Right cardiac atrium (tissue), 5 donors: ENCODE data around the gene DNAJC6. TPM values are rescaled to one million over a fixed set of nuclear protein-coding genes. Genes with fewer than 3 reads are reported as not detected.

Experiments used
- ATAC-seq, 2 donors: fragments of 200-7000 bp; cut with Tn5 transposase; one replicate each; pipeline versions ENCODE4 v1.8.0 to v1.9.1; 2020; ENCODE audit warnings: moderate library complexity in 2 of 2, mild to moderate bottlenecking in 1 of 2
- DNase-seq, 3 donors: peaks; one replicate each; pipeline ENCODE4 v3.0.0-alpha.2; 2020
- H3K27ac ChIP-seq: one replicate; pipeline ENCODE4 v1.5.1; 2013; ENCODE audit warnings: mild to moderate bottlenecking, low read length, control low read depth, moderate library complexity
- H3K27me3 ChIP-seq: one replicate; pipeline ENCODE4 v1.6.1; 2013; ENCODE audit not compliant: control insufficient read depth, insufficient read depth
- H3K4me1 ChIP-seq: one replicate; pipeline ENCODE4 v1.6.1; 2013; ENCODE audit warnings: low read length; ENCODE audit not compliant: control insufficient read depth, insufficient read depth
- H3K4me3 ChIP-seq: one replicate; pipeline ENCODE4 v1.5.1; 2013; ENCODE audit warnings: low read length, control low read depth
- H3K9me3 ChIP-seq: one replicate; pipeline ENCODE4 v1.6.1; 2013; ENCODE audit warnings: low read length; ENCODE audit not compliant: control insufficient read depth
- WGBS: extraction: QIAGEN DNeasy Blood & Tissue Kit; methylation state at CpG from one replicate; pipeline ENCODE4 v1.1.7; 2013; 5-methylcytosine and 5-hydroxymethylcytosine counted together
- intact Hi-C, 4 donors: fragments of 100-400 bp; cut with DNase I; formaldehyde crosslinking; loops; one replicate each; pipeline versions ENCODE4 v1.11.0 to v1.14.0; 2022 to 2023
- polyA plus RNA-seq: library from polyadenylated mRNA; stranded (reverse); fragments of 200-250 nt; gene quantifications from one replicate; pipeline ENCODE4 v1.2.3, GENCODE V29; 2013
- total RNA-seq, 4 donors: library from RNA; stranded (reverse); fragmentation: NEBNext Ultra II Directional; extraction: Animal tissue kit (Norgen Biotek cat#: 25700); gene quantifications; one replicate each; pipeline ENCODE4 v1.2.1, GENCODE V29; 2021
- donor health status: healthy with polysubstance abuse.
- donor health status: DM: no; HTN: yes; CAD: no.
- donor health status: DM: no; HTN: no; CAD: no.
- donor health status: DM: no; HTN: yes; CAD: no; lungs with severe emphysema.
- donor health status: DM: yes; HTN: yes; CAD: no.

DNAJC6 gene
- total and polyA plus RNA-seq, 5 donors = 6.1 to 26.8 (median 23.4) TPM

- DNase-seq (no peak), ATAC-seq (peak in 1 of 2 donors; percentile 22)
- intact Hi-C loops = loop anchor here in 2 of 4 donors (10.0 kb wide), 2 partner anchors 167 to 273 kb away; no protein-coding TSS in a partner anchor
- H3K27me3 ChIP-seq = no peaks in the 10 kb centered on the region
- peak overlapping the region; percentile 77 for H3K27ac ChIP-seq
- no peaks in the 10 kb centered on the region for H3K9me3 ChIP-seq
- H3K4me1 ChIP-seq = peaks cover 10% of the 10 kb centered on the region
- H3K4me3 ChIP-seq = peak overlapping the region; percentile 48
- 2% methylated on average over 13 of the region's 13 CpGs for WGBS
These were observed 112.1 kb downstream of the DNAJC6 start for GRCh38 chr1:65421351-65422025.

DNA sequence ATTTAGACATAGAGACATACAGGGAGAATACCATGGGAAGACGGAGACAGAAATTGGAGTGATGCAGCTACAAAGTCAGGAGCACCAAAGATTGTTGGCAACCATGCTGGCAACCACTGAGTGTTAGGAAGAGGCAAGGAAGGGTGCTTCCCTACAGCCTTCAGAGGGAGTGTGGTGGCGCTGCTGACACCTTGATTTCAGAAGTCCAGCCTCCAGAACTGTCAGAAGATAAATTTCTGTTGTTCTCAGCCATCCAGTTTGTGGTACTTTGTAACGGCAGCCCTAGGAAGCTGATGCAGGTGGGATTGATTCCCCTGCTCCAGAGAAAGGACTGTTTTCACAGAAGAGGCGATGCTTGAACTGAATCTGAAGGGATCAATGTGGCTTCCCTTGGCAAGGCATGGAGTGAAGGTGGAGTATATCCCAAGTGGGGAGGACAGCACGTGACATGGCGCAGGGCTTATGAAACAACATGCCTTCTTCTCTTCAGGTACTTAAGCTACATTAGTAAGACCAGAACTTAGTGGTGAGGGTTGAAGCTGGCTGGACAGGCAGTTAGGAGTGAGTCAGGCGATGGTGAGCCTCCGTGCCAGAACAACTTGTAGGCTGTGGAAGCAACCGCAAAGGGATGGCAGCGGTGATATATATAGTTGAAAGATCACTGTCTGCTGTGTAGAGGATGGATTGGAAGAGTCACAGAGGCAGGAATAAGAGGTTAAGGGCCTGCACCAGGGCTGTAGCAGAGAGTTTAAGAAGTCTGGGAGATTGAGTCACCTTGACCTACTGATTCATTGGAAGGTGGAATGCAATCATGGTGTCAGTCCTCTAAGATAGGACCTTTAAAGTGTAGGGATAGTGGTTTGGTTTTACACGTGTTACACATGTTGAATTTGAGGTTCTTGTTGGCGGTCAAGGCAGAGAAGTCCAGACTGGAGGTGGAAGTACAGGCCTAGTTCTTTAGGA is 113.2 kb downstream of the DNAJC6 start:
- ATAC-seq (no peak), DNase-seq (no peak)
- H3K9me3 ChIP-seq = no peaks in the 10 kb centered on the region
- peaks cover 10% of the 10 kb centered on the region for H3K4me1 ChIP-seq
- H3K27me3 ChIP-seq = no peaks in the 10 kb centered on the region
- intact Hi-C loops = loop anchor here in 2 of 4 donors (10.0 kb wide), 2 partner anchors 168 to 272 kb away; no protein-coding TSS in a partner anchor
- H3K4me3 ChIP-seq = peak overlapping the region; percentile 48
- WGBS = 92% methylated on average over 12 of the region's 12 CpGs
- H3K27ac ChIP-seq = peak overlapping the region; percentile 8

DNA sequence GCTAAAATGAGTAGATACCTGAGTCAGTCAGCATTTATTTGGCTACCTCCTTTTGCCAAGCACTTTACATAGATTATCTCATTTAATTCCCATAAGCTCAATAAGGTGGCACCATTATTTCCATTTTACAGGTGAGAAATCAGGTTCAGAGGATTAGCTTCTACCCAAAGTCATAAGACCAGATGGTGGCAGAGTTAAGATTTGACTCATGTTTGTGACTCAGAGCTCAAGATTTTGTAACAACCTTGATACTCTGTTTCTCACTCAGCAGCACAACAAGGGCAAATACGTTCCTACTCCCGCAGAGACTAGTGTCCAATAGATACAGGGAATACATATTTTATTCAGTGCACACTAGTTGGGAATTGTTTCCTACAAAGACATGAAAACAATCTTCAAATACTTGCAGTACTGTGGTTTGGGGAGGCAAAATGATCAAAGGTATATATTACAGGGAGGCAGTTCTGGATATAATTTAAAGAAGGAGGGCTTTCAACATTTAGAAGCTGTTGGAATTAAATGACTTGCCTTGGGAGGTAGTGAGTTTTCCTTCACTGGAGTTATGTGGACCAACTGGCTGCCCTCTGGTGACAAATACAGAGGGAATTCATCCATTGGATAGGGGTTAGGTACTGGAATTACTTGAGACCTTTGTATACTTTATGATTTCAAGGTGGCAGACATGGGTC is 114.7 kb downstream of the DNAJC6 start:
- ATAC-seq (no peak), DNase-seq (no peak)
- Histone ChIP-seq H3K4me1 (peaks cover 11% of the 10 kb centered on the region), H3K4me3 (no peak overlapping the region), H3K27me3 (no peaks in the 10 kb centered on the region), H3K27ac (no peak overlapping the region), H3K9me3 (no peaks in the 10 kb centered on the region)
- intact Hi-C loops = loop anchor here in 2 of 4 donors (10.0 kb wide), 2 partner anchors 169 to 271 kb away; no protein-coding TSS in a partner anchor
- 86% methylated on average over 2 of the region's 2 CpGs for WGBS

DNA sequence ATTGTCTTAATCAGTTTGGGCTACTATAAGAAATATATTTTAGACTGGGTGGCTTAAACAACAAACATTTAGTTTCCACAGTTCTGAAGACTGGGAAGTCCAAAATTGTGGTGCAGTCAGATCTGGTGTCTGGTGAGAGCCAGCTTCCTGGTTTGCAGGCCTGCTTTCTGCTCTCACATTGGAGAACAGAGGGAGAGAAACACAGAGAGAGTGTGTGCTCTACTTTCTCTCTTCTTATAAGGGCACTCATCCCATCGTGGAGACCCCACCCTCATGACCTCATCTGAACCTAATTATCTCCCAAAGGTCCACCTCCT is 115.2 kb downstream of the DNAJC6 start:
- DNase-seq = no peak
- H3K4me1 ChIP-seq = peaks cover 11% of the 10 kb centered on the region
- H3K4me3 ChIP-seq = no peak overlapping the region
- H3K27me3 ChIP-seq = no peaks in the 10 kb centered on the region
- 56% methylated on average over 1 of the region's 1 CpG for WGBS
- no peaks in the 10 kb centered on the region for H3K9me3 ChIP-seq
- intact Hi-C loops = loop anchor here in 2 of 4 donors (10.0 kb wide), 2 partner anchors 170 to 270 kb away; no protein-coding TSS in a partner anchor
- H3K27ac ChIP-seq = no peak overlapping the region
- ATAC-seq = no peak

DNA sequence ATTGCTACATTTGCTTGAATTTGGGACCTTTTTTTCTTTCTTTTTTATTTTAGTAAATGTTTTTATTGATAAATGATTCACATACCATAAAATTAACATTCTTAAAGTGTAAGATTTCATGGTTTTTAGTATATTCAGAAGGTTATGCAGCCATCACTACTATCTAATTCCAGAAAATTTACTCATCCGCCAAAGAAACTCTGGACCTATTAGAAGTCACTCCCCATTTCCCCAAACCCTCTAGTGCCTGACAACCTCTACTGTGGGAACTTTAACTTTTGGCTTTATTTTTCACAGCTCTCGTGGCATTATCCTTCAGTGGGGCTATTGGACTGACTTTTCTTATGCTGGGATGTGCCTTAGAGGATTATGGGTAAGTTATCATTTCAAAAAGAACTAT is 115.7 kb downstream of the DNAJC6 start:
- Histone ChIP-seq H3K9me3 (no peaks in the 10 kb centered on the region), H3K4me3 (no peak overlapping the region), H3K27ac (no peak overlapping the region), H3K4me1 (peaks cover 11% of the 10 kb centered on the region), H3K27me3 (no peaks in the 10 kb centered on the region)
- WGBS = 96% methylated on average over 2 of the region's 2 CpGs
- ATAC-seq (no peak), DNase-seq (no peak)
- intact Hi-C loops = loop anchor here in 2 of 4 donors (10.0 kb wide), 2 partner anchors 170 to 270 kb away; no protein-coding TSS in a partner anchor

DNA sequence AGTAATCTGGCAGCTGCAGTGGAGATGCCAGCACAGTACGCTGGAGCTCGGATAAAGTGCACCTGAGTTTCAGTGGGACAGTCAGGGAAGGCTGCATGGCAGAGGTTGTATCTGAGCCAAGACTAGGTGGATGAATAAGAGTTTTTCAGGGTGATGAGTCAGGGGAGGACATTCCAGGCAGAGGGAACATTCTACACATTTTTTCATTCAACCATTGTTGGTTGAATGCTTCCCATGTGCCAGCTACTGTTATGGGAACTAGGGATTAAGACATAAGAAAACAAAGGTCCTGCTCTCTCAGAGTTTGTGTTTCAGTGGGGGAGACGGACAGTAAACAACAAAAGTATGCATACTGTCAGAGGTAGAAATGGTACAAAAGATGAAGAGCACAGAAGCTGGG is 116.4 kb downstream of the DNAJC6 start:
- Histone ChIP-seq H3K27ac (no peak overlapping the region), H3K27me3 (no peaks in the 10 kb centered on the region), H3K4me1 (peaks cover 12% of the 10 kb centered on the region), H3K9me3 (no peaks in the 10 kb centered on the region), H3K4me3 (no peak overlapping the region)
- DNase-seq (no peak), ATAC-seq (no peak)
- intact Hi-C loops = loop anchor here in 2 of 4 donors (10.0 kb wide), 2 partner anchors 171 to 269 kb away; no protein-coding TSS in a partner anchor
- 93% methylated on average over 3 of the region's 3 CpGs for WGBS

- 93% methylated on average over 2 of the region's 2 CpGs for WGBS
- Histone ChIP-seq H3K4me1 (peaks cover 3% of the 10 kb centered on the region), H3K27ac (peak overlapping the region; percentile 68), H3K4me3 (no peak overlapping the region), H3K27me3 (no peaks in the 10 kb centered on the region), H3K9me3 (no peaks in the 10 kb centered on the region)
- DNase-seq = no peak
- ATAC-seq = no peak
- intact Hi-C loops = loop anchor here in 2 of 4 donors (10.0 kb wide), 2 partner anchors 174 to 266 kb away; no protein-coding TSS in a partner anchor
These were observed 119.7 kb downstream of the DNAJC6 start for GRCh38 chr1:65429078-65429477.

DNA sequence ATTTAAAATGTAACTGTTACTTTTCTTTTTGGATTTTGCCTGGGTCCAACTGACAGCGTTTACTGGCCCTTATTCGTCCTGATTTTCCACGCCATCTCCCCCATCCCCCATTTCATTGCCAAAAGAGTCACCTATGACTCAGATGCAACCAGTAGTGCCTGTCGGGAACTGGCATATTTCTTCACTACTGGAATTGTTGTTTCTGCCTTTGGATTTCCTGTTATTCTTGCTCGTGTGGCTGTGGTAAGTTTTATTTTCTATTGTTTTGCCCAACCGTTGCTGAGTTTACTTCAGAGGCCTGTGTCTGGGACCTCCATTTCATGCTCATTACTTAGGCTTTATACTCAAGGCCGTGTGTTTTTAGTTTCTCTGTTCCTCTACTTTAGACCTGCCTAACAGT is 120.5 kb downstream of the DNAJC6 start:
- no peaks in the 10 kb centered on the region for H3K9me3 ChIP-seq
- DNase-seq = no peak
- no peak overlapping the region for H3K27ac ChIP-seq
- ATAC-seq = peak; percentile 60 to 89
- intact Hi-C loops = loop anchor here in 3 of 4 donors (5.0 to 10.0 kb wide), 4 partner anchors 175 to 265 kb away; no protein-coding TSS in a partner anchor
- H3K4me1 ChIP-seq = peaks cover 3% of the 10 kb centered on the region
- no peaks in the 10 kb centered on the region for H3K27me3 ChIP-seq
- no peak overlapping the region for H3K4me3 ChIP-seq
- 50% methylated on average over 7 of the region's 7 CpGs for WGBS

- Histone ChIP-seq H3K27ac (no peak overlapping the region), H3K4me3 (no peak overlapping the region), H3K27me3 (no peaks in the 10 kb centered on the region), H3K9me3 (no peaks in the 10 kb centered on the region), H3K4me1 (peaks cover 3% of the 10 kb centered on the region)
- WGBS = 25% methylated on average over 1 of the region's 1 CpG
- ATAC-seq (peak in 1 of 2 donors; percentile 49), DNase-seq (no peak)
- intact Hi-C loops = loop anchor here in 2 of 4 donors (5.0 to 10.0 kb wide), 2 partner anchors 254 to 256 kb away; no protein-coding TSS in a partner anchor
These were observed 121.9 kb downstream of the DNAJC6 start for GRCh38 chr1:65431111-65431705.

DNA sequence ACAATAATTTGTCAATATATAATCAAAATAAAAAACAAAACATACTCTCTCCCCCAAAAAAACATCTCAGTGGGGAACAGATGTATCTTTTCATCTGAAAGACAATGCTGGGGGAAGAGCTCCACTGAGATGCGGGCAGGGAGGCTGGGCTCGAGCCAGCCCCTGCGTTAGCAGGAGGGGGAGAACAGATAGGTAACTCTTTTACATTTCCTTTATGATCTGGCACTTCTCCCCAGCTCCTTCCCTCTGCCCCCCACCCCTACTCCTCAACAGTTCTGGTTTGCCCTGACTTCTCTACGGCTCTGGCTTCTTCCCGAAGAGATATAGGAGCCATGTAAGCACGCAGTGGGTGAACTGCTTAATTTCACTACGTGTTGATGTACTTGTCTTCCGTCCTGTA is 123.6 kb downstream of the DNAJC6 start:
- ATAC-seq = no peak
- Histone ChIP-seq H3K27me3 (no peaks in the 10 kb centered on the region), H3K27ac (no peak overlapping the region), H3K4me1 (peaks cover 3% of the 10 kb centered on the region), H3K4me3 (no peak overlapping the region), H3K9me3 (no peaks in the 10 kb centered on the region)
- 71% methylated on average over 8 of the region's 8 CpGs for WGBS
- intact Hi-C loops = loop anchor here in 2 of 4 donors (5.0 to 10.0 kb wide), 2 partner anchors 252 to 254 kb away; no protein-coding TSS in a partner anchor
- no peak for DNase-seq
